BLaER1 treated with 17β-estradiol and CSF1 and Interleukin-3, amounts not matched to agents 10 nM and 100 nM (cell line): ENCODE data around the gene METTL1.

Experiments used
- H3K27ac ChIP-seq, 11 experiments: shearing (Covaris generic); formaldehyde crosslinking; 2 replicates each; pipeline ENCODE4 v1.8.1; 2022
- H3K27me3 ChIP-seq, 11 experiments: shearing (Covaris generic); formaldehyde crosslinking; 2 replicates each; pipeline ENCODE4 v1.8.1; 2022
- H3K36me3 ChIP-seq, 11 experiments: shearing (Covaris generic); formaldehyde crosslinking; 2 replicates each; pipeline ENCODE4 v1.8.1; 2022
- H3K4me1 ChIP-seq, 10 experiments: shearing (Covaris generic); formaldehyde crosslinking; 2 replicates each; pipeline ENCODE4 v1.8.1; 2022
- H3K4me2 ChIP-seq, 11 experiments: shearing (Covaris generic); formaldehyde crosslinking; 2 replicates each; pipeline ENCODE4 v1.8.1; 2022
- H3K4me3 ChIP-seq, 10 experiments: shearing (Covaris generic); formaldehyde crosslinking; 2 replicates each; pipeline ENCODE4 v1.8.1; 2022
- H3K9ac ChIP-seq, 11 experiments: shearing (Covaris generic); formaldehyde crosslinking; 2 replicates each; pipeline ENCODE4 v1.8.1; 2022
- H3K9me3 ChIP-seq, 11 experiments: shearing (Covaris generic); formaldehyde crosslinking; replicated peaks in 1 of 11; 2 replicates each; pipeline ENCODE4 v1.8.1; 2022
- H4K20me1 ChIP-seq, 11 experiments: shearing (Covaris generic); formaldehyde crosslinking; 2 replicates each; pipeline ENCODE4 v1.8.1; 2022
- Cebpa-rat ChIP-seq, 11 experiments: shearing (Covaris generic); IDR thresholded peaks; 2 replicates each; pipeline ENCODE4 v1.8.1; 2022

The METTL1 gene

DNA sequence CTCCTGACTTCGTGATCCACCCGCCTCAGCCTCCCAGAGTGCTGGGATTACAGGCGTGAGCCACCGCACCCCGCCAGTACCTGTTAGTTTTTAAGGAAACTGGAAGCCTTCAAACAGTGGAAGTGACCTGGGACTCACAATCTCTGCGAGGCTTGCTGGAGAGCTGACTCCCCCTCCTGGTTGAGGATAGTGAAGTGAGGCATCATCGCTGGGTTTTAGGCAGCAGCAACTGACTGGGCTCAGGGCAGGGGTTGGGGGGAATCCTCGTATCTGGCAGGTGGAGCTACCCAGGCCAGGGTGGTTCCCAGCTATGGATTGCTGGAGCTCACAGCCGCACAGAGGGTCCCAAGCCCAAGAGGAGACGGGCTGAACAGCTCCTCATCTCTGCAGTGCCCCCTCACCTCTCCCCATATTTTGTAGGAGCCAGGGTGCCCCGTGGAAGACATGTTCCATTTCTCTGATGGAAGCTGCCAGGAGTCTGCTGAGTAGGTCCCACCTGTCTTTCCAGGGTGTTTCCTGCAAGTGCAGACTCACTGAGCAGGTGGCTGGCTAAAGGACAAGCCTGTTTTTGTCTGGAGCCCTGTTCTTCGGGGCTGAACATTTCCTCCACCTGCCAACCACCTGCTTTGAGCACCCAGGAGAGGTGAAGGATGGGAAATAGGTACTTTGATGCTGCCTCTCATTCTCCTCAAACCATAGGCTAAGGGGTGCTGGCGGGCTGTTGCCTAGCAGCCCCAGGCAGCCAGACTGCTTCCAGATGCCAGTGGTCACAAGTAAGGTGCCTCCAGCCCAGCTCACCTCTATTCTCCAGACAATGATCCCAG lies 43.5 kb upstream of the METTL1 start:
- Histone ChIP-seq H3K9ac (no peak overlapping the region), H3K4me3 (no peak overlapping the region)
- TF ChIP-seq Cebpa-rat (IDR thresholded peaks at IDR 0.05): no peak

DNA sequence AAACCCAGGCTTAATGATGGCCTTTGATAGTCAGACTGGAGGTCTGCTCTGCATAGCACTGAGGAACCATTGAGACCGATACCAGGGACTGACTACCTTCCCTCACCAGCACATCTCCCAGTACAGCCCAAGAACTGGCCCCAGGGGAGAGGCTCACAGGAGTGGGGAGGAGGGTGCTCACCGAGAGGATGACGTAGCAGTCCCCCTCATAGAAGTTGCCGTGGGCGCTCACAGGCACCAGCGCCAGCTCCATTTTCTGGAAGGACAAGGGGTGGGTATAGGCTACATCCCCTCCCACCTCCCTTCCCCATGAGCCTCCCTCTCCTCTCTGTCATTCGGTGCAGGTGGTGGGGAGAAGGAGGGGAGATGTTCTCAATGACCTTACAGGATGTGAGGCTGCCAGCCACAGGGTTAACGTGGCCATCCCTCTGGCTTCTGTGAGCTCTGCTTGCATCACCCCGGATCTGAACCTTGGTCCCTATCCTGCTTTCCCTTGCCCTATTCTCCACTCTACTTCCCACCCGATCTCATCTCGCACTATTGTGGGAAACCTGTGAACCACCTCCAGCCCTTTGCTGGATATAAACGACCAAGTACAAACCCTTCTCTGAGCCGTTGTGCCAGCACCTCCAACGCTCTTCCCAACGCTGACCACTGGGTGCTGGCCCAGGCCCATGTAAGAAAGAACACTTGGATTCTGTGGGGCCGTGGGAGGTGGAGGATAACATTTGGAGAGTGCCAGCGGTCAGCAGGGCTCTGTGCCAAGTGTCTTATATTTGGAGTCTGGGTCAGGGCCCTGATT lies 42.3 kb upstream of the METTL1 start:
- Histone ChIP-seq H3K27me3 (no peaks in the 10 kb centered on the region), H3K4me1 (peaks cover 0 to 59% (median 21%) of the 10 kb centered on the region in 10 experiments; a peak in 14 of 20 replicates), H3K36me3 (peaks cover 14 to 37% (median 23%) of the 10 kb centered on the region in 11 experiments; a peak in 19 of 22 replicates), H3K4me2 (no peak overlapping the region), H3K27ac (no peak overlapping the region; a peak in 1 of 22 replicates), H3K9ac (no peak overlapping the region), H4K20me1 (peaks cover 0 to 11% (median 0%) of the 10 kb centered on the region in 11 experiments; a peak in 5 of 22 replicates), H3K4me3 (no peak overlapping the region), H3K9me3 (no peaks in the 10 kb centered on the region)
- no peak for TF ChIP-seq Cebpa-rat (IDR thresholded peaks at IDR 0.05)

More for the DNA sequence above, 43.5 kb upstream of the METTL1 start:
- Histone ChIP-seq H3K27me3 (no peaks in the 10 kb centered on the region), H3K4me1 (peaks cover 0 to 64% (median 21%) of the 10 kb centered on the region in 10 experiments; a peak in 14 of 20 replicates), H3K27ac (peak overlapping the region in 5 of 11 experiments; percentile 59 to 78 (median 65); a peak in 7 of 22 replicates), H3K36me3 (peaks cover 20 to 37% (median 28%) of the 10 kb centered on the region in 11 experiments), H3K4me2 (peak overlapping the region in 5 of 11 experiments; percentile 45 to 85 (median 82); a peak in 7 of 22 replicates), H4K20me1 (peaks cover 0 to 15% (median 0%) of the 10 kb centered on the region in 11 experiments; a peak in 5 of 22 replicates), H3K9me3 (no peaks in the 10 kb centered on the region)

GRCh38 chr12:57813111-57813970 lies 41.4 kb upstream of the METTL1 start:
- no peak for TF ChIP-seq Cebpa-rat (IDR thresholded peaks at IDR 0.05)
- Histone ChIP-seq H3K9me3 (no peaks in the 10 kb centered on the region), H3K4me1 (peaks cover 0 to 51% (median 21%) of the 10 kb centered on the region in 10 experiments; a peak in 14 of 20 replicates), H3K36me3 (peaks cover 9 to 38% (median 25%) of the 10 kb centered on the region in 11 experiments; a peak in 21 of 22 replicates), H3K9ac (no peak overlapping the region), H3K4me2 (no peak overlapping the region), H4K20me1 (peaks cover 0 to 11% (median 0%) of the 10 kb centered on the region in 11 experiments; a peak in 4 of 22 replicates), H3K4me3 (no peak overlapping the region), H3K27me3 (no peaks in the 10 kb centered on the region), H3K27ac (no peak overlapping the region; a peak in 1 of 22 replicates)

DNA sequence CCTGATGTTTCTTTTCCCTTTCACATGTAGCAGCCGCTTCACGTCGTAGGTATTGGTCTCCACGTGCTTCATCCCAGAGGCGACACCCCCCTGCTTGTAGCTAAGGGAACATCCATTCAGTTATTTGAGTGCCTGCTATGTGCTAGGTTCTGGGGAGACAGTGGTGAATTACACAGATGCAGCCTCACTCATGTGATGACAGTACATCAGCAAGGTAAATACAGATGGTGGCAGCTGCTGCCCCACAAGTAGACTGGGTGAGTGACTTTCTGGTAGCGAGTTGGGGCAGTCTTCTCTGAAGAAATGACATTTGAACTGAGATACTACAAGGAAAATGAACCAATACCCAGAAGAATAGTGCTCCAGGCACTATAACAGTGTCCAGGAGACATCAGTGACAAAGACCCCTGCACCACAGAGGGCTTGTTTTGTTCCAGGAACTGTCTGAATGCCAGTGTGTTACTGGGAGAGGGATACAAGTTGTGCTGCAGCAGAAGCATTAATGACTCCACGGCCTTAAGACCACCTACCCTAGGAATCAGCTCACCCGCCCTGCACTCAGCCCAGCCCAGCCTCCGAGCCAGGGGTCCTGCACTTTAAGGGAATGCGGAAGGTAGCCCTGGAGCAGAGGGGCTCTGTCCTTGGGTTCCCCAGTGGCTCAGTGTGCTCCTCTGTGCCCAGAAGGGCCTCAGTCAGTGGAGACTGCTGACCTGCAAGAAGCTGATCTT lies 39.3 kb upstream of the METTL1 start:
- Histone ChIP-seq H3K4me2 (peak overlapping the region in 3 of 11 experiments; percentile 24 to 29 (median 27); a peak in 3 of 22 replicates), H3K9me3 (no peaks in the 10 kb centered on the region), H4K20me1 (peaks cover 0 to 11% (median 0%) of the 10 kb centered on the region in 11 experiments; a peak in 2 of 22 replicates), H3K9ac (no peak overlapping the region), H3K27ac (no peak overlapping the region), H3K36me3 (peaks cover 23 to 60% (median 47%) of the 10 kb centered on the region in 11 experiments; a peak in 21 of 22 replicates), H3K4me3 (no peak overlapping the region), H3K27me3 (no peaks in the 10 kb centered on the region; a peak in 1 of 22 replicates), H3K4me1 (peaks cover 0 to 29% (median 4%) of the 10 kb centered on the region in 10 experiments; a peak in 10 of 20 replicates)
- no peak for TF ChIP-seq Cebpa-rat (IDR thresholded peaks at IDR 0.05)

DNA sequence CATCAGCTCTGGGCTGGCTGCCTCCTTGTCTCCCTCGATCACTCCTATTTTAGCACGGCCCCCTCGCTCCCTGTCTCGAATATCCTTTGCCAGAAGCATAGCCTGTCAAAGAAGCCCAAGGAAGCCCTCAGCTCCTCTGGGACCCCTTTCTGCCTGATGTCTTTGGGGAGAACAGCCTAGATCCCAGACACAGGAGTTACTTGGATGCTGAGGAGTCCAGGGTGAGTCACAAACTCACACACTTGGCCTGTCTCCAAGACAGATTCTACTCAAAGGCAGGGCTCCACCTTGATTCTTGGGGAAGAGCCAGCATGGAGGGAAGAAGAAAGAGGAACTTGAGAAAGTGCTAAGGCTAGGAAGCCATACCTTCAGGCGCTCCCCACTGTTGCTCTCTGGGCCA lies 38.5 kb upstream of the METTL1 start:
- H3K9ac ChIP-seq: no peak overlapping the region
- H3K4me2 ChIP-seq: peak overlapping the region in 3 of 11 experiments; percentile 24 to 29 (median 27); a peak in 5 of 22 replicates
- H3K36me3 ChIP-seq: peaks cover 23 to 67% (median 48%) of the 10 kb centered on the region in 11 experiments; a peak in 21 of 22 replicates
- H3K27me3 ChIP-seq: no peaks in the 10 kb centered on the region; a peak in 1 of 22 replicates
- H3K9me3 ChIP-seq: no peaks in the 10 kb centered on the region
- no peak for TF ChIP-seq Cebpa-rat (IDR thresholded peaks at IDR 0.05)
- peaks cover 0 to 11% (median 0%) of the 10 kb centered on the region in 11 experiments; a peak in 2 of 22 replicates for H4K20me1 ChIP-seq
- no peak overlapping the region for H3K27ac ChIP-seq
- peaks cover 0 to 22% (median under 1%) of the 10 kb centered on the region in 10 experiments; a peak in 8 of 20 replicates for H3K4me1 ChIP-seq
- no peak overlapping the region for H3K4me3 ChIP-seq

DNA sequence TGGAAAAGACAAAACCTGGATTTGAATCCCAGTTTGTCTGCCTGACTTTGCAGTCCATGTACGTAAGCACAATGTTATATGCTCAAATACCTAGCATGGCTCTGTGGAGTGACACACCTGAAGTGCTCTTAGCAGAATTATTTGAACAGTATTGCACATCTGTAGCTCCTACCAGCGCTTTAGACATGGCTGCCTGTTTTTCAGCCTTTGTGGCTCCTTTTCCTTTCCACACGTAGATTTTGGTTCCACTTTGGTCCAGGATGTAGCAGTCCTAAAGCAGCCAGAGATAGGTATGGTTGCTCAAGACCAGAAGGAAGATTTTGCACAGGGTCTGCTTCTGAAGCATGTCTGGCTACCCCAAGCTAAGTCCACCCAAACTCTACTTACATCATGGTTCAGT lies 37.5 kb upstream of the METTL1 start:
- H3K4me1 ChIP-seq: peaks cover 0 to 16% (median 0%) of the 10 kb centered on the region in 10 experiments; a peak in 5 of 20 replicates
- H3K9ac ChIP-seq: no peak overlapping the region
- H4K20me1 ChIP-seq: peaks cover 0 to 11% (median 0%) of the 10 kb centered on the region in 11 experiments; a peak in 1 of 22 replicates
- H3K9me3 ChIP-seq: no peaks in the 10 kb centered on the region
- no peak overlapping the region for H3K4me3 ChIP-seq
- peaks cover 23 to 77% (median 51%) of the 10 kb centered on the region in 11 experiments; a peak in 21 of 22 replicates for H3K36me3 ChIP-seq
- no peaks in the 10 kb centered on the region; a peak in 1 of 22 replicates for H3K27me3 ChIP-seq
- no peak for TF ChIP-seq Cebpa-rat (IDR thresholded peaks at IDR 0.05)
- no peak overlapping the region for H3K27ac ChIP-seq
- H3K4me2 ChIP-seq: no peak overlapping the region

DNA sequence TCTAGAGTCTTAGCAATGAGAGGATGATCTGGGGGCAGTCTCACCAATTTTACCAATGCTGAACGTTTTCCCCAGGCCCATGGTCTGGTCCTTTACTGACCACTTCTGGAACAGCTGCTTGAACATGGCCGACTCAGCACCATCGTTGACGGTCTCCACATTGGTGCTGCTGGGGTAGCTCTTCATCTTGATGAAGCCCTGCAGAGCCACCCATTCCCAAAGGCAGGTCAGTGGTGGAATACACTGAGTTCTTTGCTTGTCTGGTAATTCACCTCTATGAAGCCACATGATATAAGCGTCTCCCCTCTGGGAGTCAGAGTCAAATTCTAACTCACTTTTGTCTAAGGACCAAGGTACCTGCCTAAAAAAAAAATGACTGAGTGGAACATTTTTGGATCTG lies 36.4 kb upstream of the METTL1 start:
- Histone ChIP-seq H4K20me1 (peaks cover 0 to 11% (median 0%) of the 10 kb centered on the region in 11 experiments; a peak in 1 of 22 replicates), H3K9me3 (no peaks in the 10 kb centered on the region), H3K36me3 (peaks cover 25 to 83% (median 57%) of the 10 kb centered on the region in 11 experiments), H3K27me3 (no peaks in the 10 kb centered on the region; a peak in 1 of 22 replicates), H3K27ac (no peak overlapping the region), H3K9ac (no peak overlapping the region), H3K4me2 (no peak overlapping the region), H3K4me3 (no peak overlapping the region), H3K4me1 (peaks cover 0 to 14% (median 0%) of the 10 kb centered on the region in 10 experiments; a peak in 5 of 20 replicates)
- no peak for TF ChIP-seq Cebpa-rat (IDR thresholded peaks at IDR 0.05)
